Measurements from ENCODE around the gene ZFP36.

DNA sequence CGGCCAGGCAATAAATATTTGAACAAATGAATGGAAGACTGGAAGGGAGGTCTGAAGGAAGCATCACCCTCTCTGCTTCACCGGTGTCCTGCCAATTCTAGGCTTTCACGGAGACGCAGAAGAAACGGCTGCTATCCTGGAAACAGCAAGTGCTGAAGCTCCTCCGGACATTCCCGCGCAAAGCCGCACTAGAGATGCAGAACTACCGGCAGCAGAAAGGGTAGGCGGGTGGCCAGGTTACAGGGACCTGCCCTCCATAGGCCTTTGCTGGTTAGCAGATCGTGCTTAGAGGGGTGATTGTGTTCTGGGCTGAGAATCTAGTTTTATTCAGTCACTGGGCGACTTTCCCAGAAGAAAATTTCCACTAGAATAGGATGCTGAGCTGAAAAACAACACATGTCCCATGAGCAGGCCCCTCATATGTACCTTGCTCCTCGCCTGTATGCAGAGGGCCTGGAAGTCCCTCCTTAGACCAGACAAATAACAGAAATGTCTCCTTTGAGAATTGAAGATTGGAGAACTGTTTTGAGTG lies 26.7 kb upstream of the ZFP36 start:
- TF ChIP-seq POLR2A (IDR thresholded peaks at IDR 0.05): no peak
- TF ChIP-seq, protein P1, sequence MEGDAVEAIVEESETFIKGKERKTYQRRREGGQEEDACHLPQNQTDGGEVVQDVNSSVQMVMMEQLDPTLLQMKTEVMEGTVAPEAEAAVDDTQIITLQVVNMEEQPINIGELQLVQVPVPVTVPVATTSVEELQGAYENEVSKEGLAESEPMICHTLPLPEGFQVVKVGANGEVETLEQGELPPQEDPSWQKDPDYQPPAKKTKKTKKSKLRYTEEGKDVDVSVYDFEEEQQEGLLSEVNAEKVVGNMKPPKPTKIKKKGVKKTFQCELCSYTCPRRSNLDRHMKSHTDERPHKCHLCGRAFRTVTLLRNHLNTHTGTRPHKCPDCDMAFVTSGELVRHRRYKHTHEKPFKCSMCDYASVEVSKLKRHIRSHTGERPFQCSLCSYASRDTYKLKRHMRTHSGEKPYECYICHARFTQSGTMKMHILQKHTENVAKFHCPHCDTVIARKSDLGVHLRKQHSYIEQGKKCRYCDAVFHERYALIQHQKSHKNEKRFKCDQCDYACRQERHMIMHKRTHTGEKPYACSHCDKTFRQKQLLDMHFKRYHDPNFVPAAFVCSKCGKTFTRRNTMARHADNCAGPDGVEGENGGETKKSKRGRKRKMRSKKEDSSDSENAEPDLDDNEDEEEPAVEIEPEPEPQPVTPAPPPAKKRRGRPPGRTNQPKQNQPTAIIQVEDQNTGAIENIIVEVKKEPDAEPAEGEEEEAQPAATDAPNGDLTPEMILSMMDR (IDR thresholded peaks at IDR 0.05 in 8 of 11, conservative IDR thresholded peaks at IDR 0.05 in 3 of 11): no peak
- TF ChIP-seq POLR2AphosphoS5 (IDR thresholded peaks at IDR 0.05): no peak
